ENCODE data around the gene HDAC4. TPM values are rescaled to one million over a fixed set of nuclear protein-coding genes. Genes with fewer than 3 reads are reported as not detected.

HDAC4 gene
- total RNA-seq, 1 experiment from 2014 or later = 44.4 TPM

- TF ChIP-seq IRF2 (CRISPR knock-in tag; IDR thresholded peaks at IDR 0.05; ENCODE audit: borderline replicate concordance, low read depth) = no peak
- no peak for TF ChIP-seq ZNF138 (CRISPR knock-in tag; conservative IDR thresholded peaks at IDR 0.05)
- no peak for TF ChIP-seq ATF3 (CRISPR knock-in tag; conservative IDR thresholded peaks at IDR 0.05)
- TF ChIP-seq USF1 (CRISPR knock-in tag; IDR thresholded peaks at IDR 0.05) = no peak
- TF ChIP-seq PREB (CRISPR knock-in tag; IDR thresholded peaks at IDR 0.05; ENCODE audit: borderline replicate concordance) = no peak
- TF ChIP-seq FOXK1 (CRISPR knock-in tag; IDR thresholded peaks at IDR 0.05) = no peak
- no peak for TF ChIP-seq ERG (CRISPR knock-in tag; IDR thresholded peaks at IDR 0.05)
- no peak for TF ChIP-seq NFATC4 (CRISPR knock-in tag; IDR thresholded peaks at IDR 0.05)
- no peak for TF ChIP-seq CTCF (IDR thresholded peaks at IDR 0.05)
- no peak for TF ChIP-seq ZNF263 (CRISPR knock-in tag; IDR thresholded peaks at IDR 0.05; ENCODE audit: low read depth)
These were observed 326.9 kb downstream of the HDAC4 start (continued) for GRCh38 chr2:239073745-239074530.

- ChIA-PET POLR2A (interaction anchor here (0.6 kb wide), 1 partner anchor 656 kb away, joined by 3 read pairs; no protein-coding TSS in a partner anchor), CTCF (interaction anchor here (1.2 kb wide), 1 partner anchor 12 kb away, joined by 3 read pairs; no protein-coding TSS in a partner anchor)
- no peaks in the 10 kb centered on the region for H3K27me3 Mint-ChIP-seq (ENCODE audit: low read depth)
- TF ChIP-seq CREM (CRISPR knock-in tag; IDR thresholded peaks at IDR 0.05) (no peak), TEAD4 (CRISPR knock-in tag; IDR thresholded peaks at IDR 0.05) (no peak), MYBL2 (CRISPR knock-in tag; IDR thresholded peaks at IDR 0.05) (no peak), SMAD4 (CRISPR knock-in tag; IDR thresholded peaks at IDR 0.05) (no peak), SOX15 (CRISPR knock-in tag; IDR thresholded peaks at IDR 0.05) (no peak), CREB1 (CRISPR knock-in tag; IDR thresholded peaks at IDR 0.05) (no peak), ZNF532 (CRISPR knock-in tag; IDR thresholded peaks at IDR 0.05; ENCODE audit: borderline replicate concordance) (no peak), ZNF425 (CRISPR knock-in tag; conservative IDR thresholded peaks at IDR 0.05) (no peak), ARID4B (CRISPR knock-in tag; IDR thresholded peaks at IDR 0.05; ENCODE audit: borderline replicate concordance) (no peak)
These were observed 327.6 kb downstream of the HDAC4 start for GRCh38 chr2:239073270-239073669.

More at GRCh38 chr2:239073270-239073669, 327.6 kb downstream of the HDAC4 start:
- ATAC-seq (no peak), DNase-seq (ENCODE audit: low spot score) (no peak)
- Mint-ChIP-seq H3K27ac (no peak overlapping the region), H3K4me3 (no peak overlapping the region), H3K9me3 (no peaks in the 10 kb centered on the region), H3K4me1 (no peaks in the 10 kb centered on the region), H3K36me3 (peaks cover 29% of the 10 kb centered on the region)

All from WTC11 (cell line).